A549 (cell line): Measurements from ENCODE around the gene LRRC9.

ENCODE experiments used
- HOXA7 ChIP-seq: fragments of 250-450 bp; sonication (Bioruptor Pico); IDR thresholded peaks from 2 replicates; pipeline ENCODE4 v1.5.0; 2020; ENCODE audit warnings: mild to moderate bottlenecking, moderate library complexity
- MAFK ChIP-seq: fragments of 450-650 bp; IDR thresholded peaks from 2 replicates; pipeline ENCODE4 v1.6.1; 2014; ENCODE audit not compliant: partially characterized antibody
- POLR2A ChIP-seq: IDR thresholded peaks from 2 replicates; pipeline ENCODE4 v1.6.1; 2012; ENCODE audit warnings: mild to moderate bottlenecking, low read length
- RAD21 ChIP-seq, 2 experiments: fragments of >200 bp in 1 of 2; sonication (Bioruptor Twin) in 1 of 2; formaldehyde crosslinking in 1 of 2; IDR thresholded peaks in 1 of 2; conservative IDR thresholded peaks in 1 of 2; 2 replicates in 1 of 2; 3 replicates in 1 of 2; pipeline ENCODE4 v1.6.1; 2012 to 2018; ENCODE audit warnings: inconsistent platforms in 1 of 2
- SREBF2 ChIP-seq: fragments of 450-650 bp; IDR thresholded peaks from 2 replicates; pipeline ENCODE4 v1.6.1; 2014; ENCODE audit warnings: mild to moderate bottlenecking, moderate library complexity
- ZFP36 ChIP-seq: fragments of 450-650 bp; IDR thresholded peaks from 2 replicates; pipeline ENCODE4 v1.6.1; 2014; ENCODE audit warnings: borderline replicate concordance; ENCODE audit not compliant: partially characterized antibody
- ZSCAN20 ChIP-seq: fragments of 250-450 bp; sonication (Bioruptor Pico); IDR thresholded peaks from 2 replicates; pipeline ENCODE4 v1.8.0; 2022; ENCODE audit warnings: mild to moderate bottlenecking, moderate library complexity
- TF ChIP-seq, protein P1 (sequence below): fragments of >200 bp; sonication (Bioruptor Twin); formaldehyde crosslinking; IDR thresholded peaks from 3 replicates; pipeline ENCODE4 v1.5.1; 2016
- TF ChIP-seq, protein P2 (sequence below): fragments of >200 bp; sonication (Bioruptor Twin); formaldehyde crosslinking; IDR thresholded peaks from 2 replicates; pipeline ENCODE4 v1.6.1; 2016

DNA sequence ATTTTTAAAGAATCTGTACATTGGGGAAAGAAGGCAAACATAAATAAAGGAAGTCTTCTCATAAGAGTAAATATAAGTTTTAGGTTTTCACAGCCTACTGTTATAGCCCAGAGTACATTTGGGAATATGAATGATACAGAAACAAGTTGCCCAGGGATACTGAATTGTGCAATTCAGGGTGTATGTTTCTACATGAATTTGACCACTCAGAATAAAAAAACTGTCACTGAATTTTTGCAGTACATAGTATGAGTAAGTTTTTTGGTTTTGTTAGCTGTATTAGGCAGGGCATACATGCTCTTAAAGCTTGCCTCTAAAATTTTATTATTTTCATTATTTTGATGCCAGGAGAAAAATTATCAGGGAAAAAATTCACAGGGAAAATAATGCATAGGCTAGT is 165.1 kb downstream of the LRRC9 start:
- TF ChIP-seq, protein P1, sequence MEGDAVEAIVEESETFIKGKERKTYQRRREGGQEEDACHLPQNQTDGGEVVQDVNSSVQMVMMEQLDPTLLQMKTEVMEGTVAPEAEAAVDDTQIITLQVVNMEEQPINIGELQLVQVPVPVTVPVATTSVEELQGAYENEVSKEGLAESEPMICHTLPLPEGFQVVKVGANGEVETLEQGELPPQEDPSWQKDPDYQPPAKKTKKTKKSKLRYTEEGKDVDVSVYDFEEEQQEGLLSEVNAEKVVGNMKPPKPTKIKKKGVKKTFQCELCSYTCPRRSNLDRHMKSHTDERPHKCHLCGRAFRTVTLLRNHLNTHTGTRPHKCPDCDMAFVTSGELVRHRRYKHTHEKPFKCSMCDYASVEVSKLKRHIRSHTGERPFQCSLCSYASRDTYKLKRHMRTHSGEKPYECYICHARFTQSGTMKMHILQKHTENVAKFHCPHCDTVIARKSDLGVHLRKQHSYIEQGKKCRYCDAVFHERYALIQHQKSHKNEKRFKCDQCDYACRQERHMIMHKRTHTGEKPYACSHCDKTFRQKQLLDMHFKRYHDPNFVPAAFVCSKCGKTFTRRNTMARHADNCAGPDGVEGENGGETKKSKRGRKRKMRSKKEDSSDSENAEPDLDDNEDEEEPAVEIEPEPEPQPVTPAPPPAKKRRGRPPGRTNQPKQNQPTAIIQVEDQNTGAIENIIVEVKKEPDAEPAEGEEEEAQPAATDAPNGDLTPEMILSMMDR = no peak
- TF ChIP-seq, protein P2, sequence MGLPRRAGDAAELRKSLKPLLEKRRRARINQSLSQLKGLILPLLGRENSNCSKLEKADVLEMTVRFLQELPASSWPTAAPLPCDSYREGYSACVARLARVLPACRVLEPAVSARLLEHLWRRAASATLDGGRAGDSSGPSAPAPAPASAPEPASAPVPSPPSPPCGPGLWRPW = no peak
- TF ChIP-seq RAD21 (conservative IDR thresholded peaks at IDR 0.05 in 1 of 2, IDR thresholded peaks at IDR 0.05 in 1 of 2) (no peak), ZSCAN20 (CRISPR knock-in tag) (no peak), MAFK (no peak), ZFP36 (no peak), SREBF2 (no peak), HOXA7 (CRISPR knock-in tag) (no peak), POLR2A (no peak)
